ENCODE results near the gene TMEM132A. TPM values are rescaled to one million over a fixed set of nuclear protein-coding genes. Genes with fewer than 3 reads are reported as not detected.

Gene TMEM132A
- total and polyA plus RNA-seq, 8 donors = 3.1 to 36.7 (median 4.8) TPM

DNA sequence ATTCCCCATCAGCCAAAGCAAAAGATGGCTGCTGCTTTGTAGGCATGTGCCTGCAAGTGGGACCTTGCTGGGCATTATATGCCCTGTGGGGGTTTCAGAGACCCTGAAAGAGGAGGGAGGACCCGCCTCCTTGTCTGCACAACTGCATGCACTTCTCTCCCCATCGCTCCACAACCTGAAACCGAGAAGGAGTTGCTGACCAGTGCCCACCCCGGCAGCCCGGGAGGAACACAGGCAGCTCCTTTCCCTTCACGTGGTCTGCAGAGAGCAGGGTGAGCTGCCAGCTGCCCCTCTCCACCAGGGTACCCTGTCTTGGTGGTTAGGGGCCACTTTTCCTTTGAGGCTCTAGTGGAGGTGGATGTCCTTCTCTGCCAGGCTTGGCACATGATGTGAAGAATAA lies 1.4 kb upstream of the TMEM132A start:
- intact Hi-C loops (cut with DNase I) = no loop called here
- H3K9me3 ChIP-seq = no peaks in the 10 kb centered on the region
- no peaks in the 10 kb centered on the region for H3K27me3 ChIP-seq
- H3K27ac ChIP-seq = no peak overlapping the region
- no peak for DNase-seq
- no peak for FAIRE-seq
- TF ChIP-seq, protein P1, sequence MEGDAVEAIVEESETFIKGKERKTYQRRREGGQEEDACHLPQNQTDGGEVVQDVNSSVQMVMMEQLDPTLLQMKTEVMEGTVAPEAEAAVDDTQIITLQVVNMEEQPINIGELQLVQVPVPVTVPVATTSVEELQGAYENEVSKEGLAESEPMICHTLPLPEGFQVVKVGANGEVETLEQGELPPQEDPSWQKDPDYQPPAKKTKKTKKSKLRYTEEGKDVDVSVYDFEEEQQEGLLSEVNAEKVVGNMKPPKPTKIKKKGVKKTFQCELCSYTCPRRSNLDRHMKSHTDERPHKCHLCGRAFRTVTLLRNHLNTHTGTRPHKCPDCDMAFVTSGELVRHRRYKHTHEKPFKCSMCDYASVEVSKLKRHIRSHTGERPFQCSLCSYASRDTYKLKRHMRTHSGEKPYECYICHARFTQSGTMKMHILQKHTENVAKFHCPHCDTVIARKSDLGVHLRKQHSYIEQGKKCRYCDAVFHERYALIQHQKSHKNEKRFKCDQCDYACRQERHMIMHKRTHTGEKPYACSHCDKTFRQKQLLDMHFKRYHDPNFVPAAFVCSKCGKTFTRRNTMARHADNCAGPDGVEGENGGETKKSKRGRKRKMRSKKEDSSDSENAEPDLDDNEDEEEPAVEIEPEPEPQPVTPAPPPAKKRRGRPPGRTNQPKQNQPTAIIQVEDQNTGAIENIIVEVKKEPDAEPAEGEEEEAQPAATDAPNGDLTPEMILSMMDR (IDR thresholded peaks at IDR 0.05) = no peak
- 92 to 100% methylated on average over 6 of the region's 6 CpGs for WGBS, 2 donors
- H3K4me3 ChIP-seq = no peak overlapping the region
- H3K36me3 ChIP-seq = peaks cover 0 to 26% (median 9%) of the 10 kb centered on the region in 3 donors
- peaks cover 0 to 8% (median 4%) of the 10 kb centered on the region in 3 donors for H3K4me1 ChIP-seq
- ATAC-seq = no peak

DNA sequence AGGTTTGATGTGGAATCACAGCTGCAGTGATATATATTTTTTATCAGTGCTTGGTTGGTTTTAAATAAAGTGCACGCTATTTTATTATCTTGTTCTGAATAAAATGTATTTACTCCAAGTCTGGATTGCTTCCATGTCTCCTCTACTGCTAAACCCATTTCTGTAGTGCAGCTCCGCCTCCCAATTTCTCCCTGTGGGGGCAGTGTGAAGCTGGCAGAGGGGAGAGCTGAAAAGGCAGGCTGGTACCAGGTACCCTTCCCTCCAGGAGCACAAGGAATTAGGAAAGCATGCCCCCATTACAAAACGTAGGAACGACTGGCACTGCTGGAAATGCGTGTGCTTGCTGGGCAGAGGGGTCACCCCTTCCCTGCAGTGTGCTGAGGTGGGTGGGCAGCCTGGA lies 934 bp upstream of the TMEM132A start:
- H3K4me3 ChIP-seq = no peak overlapping the region
- H3K4me1 ChIP-seq = peaks cover 0 to 8% (median 4%) of the 10 kb centered on the region in 3 donors
- intact Hi-C loops (cut with DNase I) = no loop called here
- TF ChIP-seq, protein P1 (IDR thresholded peaks at IDR 0.05) = no peak
- H3K27ac ChIP-seq = no peak overlapping the region
- H3K36me3 ChIP-seq = peaks cover 0 to 26% (median 9%) of the 10 kb centered on the region in 3 donors
- no peak for DNase-seq
- 72 to 75% methylated on average over 5 of the region's 5 CpGs for WGBS, 2 donors
- H3K9me3 ChIP-seq = no peaks in the 10 kb centered on the region
- ATAC-seq = no peak
- H3K27me3 ChIP-seq = no peaks in the 10 kb centered on the region
- FAIRE-seq = no peak

DNA sequence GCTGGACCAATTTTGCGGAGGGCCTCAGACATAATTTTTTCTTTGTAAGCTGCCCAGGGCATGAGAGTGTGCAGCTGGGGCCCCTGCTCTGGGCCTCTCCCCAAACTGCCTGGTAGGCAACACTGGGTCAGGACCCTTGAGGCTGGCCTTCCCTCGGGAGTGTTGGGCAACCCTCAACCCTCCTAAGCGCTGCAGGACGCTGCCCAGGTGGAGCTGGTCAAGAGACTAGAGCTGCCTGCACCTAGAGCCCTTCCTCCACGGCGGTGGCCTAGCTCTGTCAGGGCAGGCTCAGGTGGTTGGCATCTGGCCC lies 505 bp upstream of the TMEM132A start:
- DNase-seq (peak in 2 of 6 donors; percentile 53 to 77), FAIRE-seq (no peak), ATAC-seq (peak; percentile 20 to 24 (median 22))
- 46 to 50% methylated on average over 6 of the region's 6 CpGs for WGBS, 2 donors
- H3K4me1 ChIP-seq = peaks cover 0 to 6% (median 4%) of the 10 kb centered on the region in 3 donors
- peaks cover 0 to 26% (median 9%) of the 10 kb centered on the region in 3 donors for H3K36me3 ChIP-seq
- intact Hi-C loops (cut with DNase I) = no loop called here
- no peaks in the 10 kb centered on the region for H3K27me3 ChIP-seq
- H3K9me3 ChIP-seq = no peaks in the 10 kb centered on the region
- no peak overlapping the region for H3K27ac ChIP-seq
- TF ChIP-seq, protein P1 (IDR thresholded peaks at IDR 0.05) = no peak
- H3K4me3 ChIP-seq = peak overlapping the region in 2 of 4 donors; percentile 58 to 75

DNA sequence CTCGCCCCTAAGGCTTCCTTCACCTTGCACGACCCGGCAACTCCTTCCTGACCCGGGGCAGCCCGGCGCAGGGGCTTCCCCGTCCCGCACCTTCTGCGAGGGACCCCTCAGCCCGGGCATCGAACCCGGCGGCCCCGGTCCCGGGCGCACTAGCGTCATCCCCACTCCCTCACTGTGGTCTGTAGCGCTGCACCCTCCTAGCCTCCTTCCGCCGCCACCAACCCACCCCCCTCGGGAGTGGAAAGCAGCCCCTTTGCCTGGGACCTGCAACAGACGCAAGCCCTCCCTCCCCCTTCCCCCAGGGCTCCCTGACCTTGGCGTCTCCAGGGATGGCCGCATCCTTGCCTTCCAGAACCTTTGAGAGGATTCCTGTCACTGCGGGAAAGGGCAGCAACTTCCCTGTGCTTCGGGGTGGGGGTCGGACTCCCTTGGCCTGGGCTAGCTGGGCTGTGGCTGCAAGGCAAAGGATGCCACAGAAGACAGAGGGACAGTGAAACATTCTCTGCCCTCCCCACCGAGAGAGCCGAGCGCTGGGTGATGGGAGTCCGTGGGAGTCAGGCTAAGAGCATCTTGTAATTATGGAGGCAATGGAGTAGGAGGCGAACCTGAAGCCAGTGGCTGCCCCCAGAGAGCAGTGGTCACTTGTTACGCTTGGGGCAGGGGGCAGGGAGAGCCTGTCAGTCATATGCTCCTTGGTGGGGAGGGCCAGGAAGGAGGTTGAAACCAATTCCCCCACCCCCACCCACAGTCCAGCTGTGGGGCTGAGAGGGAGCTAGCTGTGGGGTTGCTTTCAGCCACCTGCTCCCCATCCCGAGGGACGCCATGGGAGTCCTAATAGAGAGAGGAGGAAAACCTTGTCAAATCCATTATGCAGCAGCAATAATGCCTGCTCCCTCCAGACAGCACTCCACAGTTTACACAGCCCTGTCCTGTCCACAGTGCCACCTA lies 920 bp downstream of the TMEM132A start:
- intact Hi-C loops (cut with DNase I) = no loop called here
- no peaks in the 10 kb centered on the region for H3K9me3 ChIP-seq
- H3K27ac ChIP-seq = no peak overlapping the region
- 9 to 11% methylated on average over 35 of the region's 35 CpGs for WGBS, 2 donors
- peaks cover 0 to 23% (median 9%) of the 10 kb centered on the region in 3 donors for H3K36me3 ChIP-seq
- peaks cover 0 to 4% (median 4%) of the 10 kb centered on the region in 3 donors for H3K4me1 ChIP-seq
- no peaks in the 10 kb centered on the region for H3K27me3 ChIP-seq
- peak in 3 of 4 donors; percentile 3 to 9 (median 4) for ATAC-seq
- no peak for FAIRE-seq
- H3K4me3 ChIP-seq = peak overlapping the region; percentile 37 to 75 (median 52)
- TF ChIP-seq, protein P1 (IDR thresholded peaks at IDR 0.05) = no peak
- DNase-seq = peak in 1 of 6 donors; percentile 77

DNA sequence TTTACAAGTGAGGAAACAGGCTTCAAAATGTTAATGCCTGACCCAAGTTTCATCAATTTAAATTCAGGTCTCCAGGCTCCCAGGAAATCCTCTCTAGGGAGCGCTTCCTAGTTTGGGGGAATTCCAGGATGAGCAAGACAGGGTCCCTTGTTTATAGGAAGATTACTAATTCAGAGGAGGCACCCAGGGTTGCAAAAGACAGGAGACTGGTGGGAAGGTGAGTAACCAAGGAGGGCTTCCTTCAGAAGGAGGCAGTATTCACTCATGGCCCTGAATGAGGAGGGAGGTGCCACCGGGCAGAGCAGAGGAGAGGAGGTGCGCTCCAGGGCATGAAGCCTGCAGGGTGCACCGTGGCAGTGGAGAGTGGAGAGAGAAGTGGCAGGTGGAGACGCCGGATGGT lies 1.6 kb downstream of the TMEM132A start:
- Histone ChIP-seq H3K4me3 (no peak overlapping the region), H3K4me1 (peaks cover 0 to 4% (median 4%) of the 10 kb centered on the region in 3 donors), H3K27me3 (no peaks in the 10 kb centered on the region), H3K36me3 (peaks cover 0 to 16% (median 3%) of the 10 kb centered on the region in 3 donors), H3K27ac (no peak overlapping the region), H3K9me3 (no peaks in the 10 kb centered on the region)
- FAIRE-seq (no peak), ATAC-seq (no peak), DNase-seq (no peak)
- intact Hi-C loops (cut with DNase I) = no loop called here
- TF ChIP-seq, protein P1 (IDR thresholded peaks at IDR 0.05) = no peak
- 50 to 57% methylated on average over 6 of the region's 6 CpGs for WGBS, 2 donors

Measured in pancreas (tissue), 10 donors.